ENCODE results near the gene TGM4.

TGM4 gene

GRCh38 chr3:44867421-44868111 lies 6.8 kb upstream of the TGM4 start:
- TF ChIP-seq, protein P1, sequence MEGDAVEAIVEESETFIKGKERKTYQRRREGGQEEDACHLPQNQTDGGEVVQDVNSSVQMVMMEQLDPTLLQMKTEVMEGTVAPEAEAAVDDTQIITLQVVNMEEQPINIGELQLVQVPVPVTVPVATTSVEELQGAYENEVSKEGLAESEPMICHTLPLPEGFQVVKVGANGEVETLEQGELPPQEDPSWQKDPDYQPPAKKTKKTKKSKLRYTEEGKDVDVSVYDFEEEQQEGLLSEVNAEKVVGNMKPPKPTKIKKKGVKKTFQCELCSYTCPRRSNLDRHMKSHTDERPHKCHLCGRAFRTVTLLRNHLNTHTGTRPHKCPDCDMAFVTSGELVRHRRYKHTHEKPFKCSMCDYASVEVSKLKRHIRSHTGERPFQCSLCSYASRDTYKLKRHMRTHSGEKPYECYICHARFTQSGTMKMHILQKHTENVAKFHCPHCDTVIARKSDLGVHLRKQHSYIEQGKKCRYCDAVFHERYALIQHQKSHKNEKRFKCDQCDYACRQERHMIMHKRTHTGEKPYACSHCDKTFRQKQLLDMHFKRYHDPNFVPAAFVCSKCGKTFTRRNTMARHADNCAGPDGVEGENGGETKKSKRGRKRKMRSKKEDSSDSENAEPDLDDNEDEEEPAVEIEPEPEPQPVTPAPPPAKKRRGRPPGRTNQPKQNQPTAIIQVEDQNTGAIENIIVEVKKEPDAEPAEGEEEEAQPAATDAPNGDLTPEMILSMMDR (IDR thresholded peaks at IDR 0.05): no peak

DNA sequence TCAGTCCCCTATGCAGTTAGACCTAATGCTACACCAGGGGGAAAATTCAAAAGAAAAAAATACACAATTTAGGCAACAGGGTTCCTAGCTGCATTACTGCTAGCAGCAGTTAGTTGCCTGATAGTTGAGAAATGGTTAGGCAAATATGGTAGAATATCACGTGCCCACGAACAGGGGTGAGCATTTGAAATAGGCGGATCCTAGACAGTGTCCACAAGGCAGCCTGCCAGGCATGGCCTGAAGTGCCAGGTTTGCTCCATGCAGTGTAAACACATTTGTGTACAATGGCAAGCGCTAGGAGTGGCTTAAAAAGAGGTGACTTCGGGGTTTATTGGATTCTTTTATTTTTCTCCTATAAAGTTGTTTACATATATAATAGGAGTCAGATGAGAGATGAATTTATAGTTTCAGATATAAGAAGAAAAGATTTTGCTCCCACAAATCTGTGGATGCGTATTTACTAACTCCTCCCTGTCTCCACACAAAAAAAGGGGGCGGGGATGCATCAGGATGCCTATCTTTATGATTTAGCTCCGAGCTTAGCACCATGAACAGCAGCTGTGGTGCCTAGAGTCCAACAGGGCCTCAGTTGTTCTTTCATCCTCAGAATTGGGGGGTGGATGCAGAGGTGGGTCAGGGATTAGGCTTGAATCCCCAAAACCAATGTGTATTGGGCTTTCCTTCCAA lies 3.9 kb upstream of the TGM4 start:
- TF ChIP-seq, protein P1 (IDR thresholded peaks at IDR 0.05): no peak

DNA sequence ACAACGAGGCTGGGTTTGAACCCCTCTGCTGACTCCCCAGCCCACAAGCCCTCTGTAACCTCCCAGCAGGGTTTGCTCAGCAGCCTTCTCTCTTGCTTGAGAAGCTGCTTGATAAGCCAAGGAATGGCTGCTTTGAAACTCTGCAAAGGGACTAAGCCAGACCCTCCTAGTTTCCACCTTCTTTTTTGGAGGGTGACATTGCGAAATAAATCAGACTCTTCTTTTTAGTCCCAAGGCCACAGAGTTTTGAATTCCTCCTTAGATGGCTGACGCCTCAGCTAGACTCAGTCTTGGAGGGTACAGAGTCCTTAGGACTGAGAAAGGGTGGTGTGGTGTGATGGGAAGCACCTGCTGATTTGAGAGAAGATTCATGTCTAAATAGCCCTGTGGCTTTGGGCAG lies 1.2 kb downstream of the TGM4 start:
- TF ChIP-seq, protein P1 (IDR thresholded peaks at IDR 0.05): no peak

DNA sequence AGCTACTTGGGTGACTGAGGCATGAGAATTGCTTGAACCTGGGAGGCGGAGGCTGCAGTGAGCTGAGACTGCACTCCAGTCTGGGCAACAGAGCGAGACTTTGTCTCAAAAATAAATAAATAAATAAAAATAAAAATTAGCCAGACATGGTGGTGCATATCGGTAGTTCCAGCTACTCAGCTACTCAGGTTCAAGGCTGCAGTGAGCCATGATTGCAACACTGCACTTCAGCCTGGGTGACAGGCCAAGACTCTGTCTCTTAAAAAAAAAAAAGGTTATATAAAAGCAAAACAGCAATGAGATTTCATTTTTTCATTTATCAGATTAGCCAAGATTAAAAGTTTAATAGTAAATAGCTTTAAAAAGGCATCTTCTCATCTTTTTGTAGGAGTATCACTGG lies 2.9 kb downstream of the TGM4 start:
- TF ChIP-seq, protein P1 (IDR thresholded peaks at IDR 0.05): no peak

DNA sequence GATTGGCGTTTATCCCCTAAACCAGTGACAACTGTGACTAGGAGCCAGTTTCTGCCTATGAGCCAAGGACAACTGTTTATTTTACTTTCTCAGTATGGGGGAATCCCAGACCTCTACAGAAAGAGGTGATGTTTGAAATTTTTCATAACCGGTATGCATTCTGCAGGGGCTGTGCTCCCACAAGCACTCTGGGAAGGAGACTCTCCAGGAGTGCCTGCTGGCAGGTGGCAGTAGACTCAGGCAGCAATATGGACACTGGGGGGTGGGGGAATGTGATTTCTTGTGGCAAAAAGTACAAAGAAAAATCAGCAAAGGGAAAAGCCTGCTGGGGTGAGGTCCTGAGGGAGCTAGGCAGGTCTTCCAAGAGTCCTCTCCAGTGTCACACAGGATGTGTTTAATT lies 5.9 kb downstream of the TGM4 start:
- TF ChIP-seq, protein P1 (IDR thresholded peaks at IDR 0.05): no peak

DNA sequence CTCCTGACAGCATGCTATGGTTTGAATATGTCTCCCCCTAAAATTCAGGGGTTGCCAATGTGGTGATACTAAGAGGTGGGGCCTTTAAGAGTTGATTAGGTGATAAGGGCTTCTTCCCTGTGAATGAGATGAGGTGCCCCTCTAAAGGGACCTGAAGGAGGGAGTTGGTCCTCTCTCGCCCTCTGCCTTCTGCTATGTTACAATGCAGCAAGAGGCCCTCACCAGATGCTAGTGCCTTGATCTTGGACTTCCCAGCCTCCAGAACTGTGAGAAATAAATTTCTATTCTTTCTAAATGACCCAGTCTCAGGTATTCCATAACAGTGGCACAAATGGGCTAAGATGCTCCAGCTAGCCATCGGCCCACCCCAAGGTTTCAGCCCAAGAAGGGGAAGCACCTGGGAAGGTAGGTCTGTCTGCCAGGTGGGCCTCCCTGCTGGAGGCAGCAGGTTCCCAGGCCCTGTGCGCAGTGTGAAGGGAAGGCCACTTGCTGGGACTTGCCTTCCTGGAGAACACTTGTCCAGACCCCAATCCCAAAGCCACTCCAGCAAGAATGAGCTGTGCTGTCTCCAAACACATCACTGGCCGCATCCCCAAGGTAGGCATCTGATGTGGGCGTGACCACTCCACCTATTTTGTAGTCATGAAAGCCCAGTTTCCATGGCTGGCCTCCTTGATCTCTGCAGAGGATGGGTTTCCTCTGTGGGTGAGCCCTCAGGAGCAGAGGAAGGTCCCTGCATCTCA lies 9.0 kb downstream of the TGM4 start:
- TF ChIP-seq, protein P1 (IDR thresholded peaks at IDR 0.05): no peak

DNA sequence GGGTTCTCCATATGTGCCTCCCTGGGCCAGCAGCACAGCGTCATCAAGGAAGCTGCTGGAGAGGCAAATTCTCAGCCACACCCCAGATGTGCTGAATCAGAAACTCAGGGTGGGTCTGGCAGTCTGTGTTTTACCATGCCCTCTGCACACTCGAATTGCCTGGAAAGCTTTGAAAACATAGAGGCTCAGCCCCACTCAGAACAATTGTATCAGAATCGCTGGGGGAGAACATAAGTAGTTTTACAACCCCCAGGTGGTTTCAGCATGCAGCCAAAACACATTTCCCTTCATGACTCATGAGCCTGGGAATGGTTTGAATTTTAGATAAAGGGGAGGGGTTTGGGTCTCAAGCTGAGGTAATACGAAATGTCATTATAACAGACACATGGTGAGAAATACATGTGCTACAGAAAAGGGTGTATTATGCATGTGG lies 9.6 kb downstream of the TGM4 start:
- TF ChIP-seq, protein P1 (IDR thresholded peaks at IDR 0.05): no peak
